Testis (tissue), 2 donors: Measurements from ENCODE around the gene TBC1D17.

ENCODE experiments used
- POLR2A ChIP-seq: fragments of 450-650 bp; IDR thresholded peaks from one replicate; pipeline ENCODE4 v1.6.1; 2017; ENCODE audit warnings: antibody characterized with exemption, mild to moderate bottlenecking, moderate library complexity
- TF ChIP-seq, protein P1 (sequence below), 3 experiments: fragments of 450-650 bp in 2 of 3; fragments of 200-600 bp in 1 of 3; sonication (generic) in 1 of 3; IDR thresholded peaks; one replicate each; pipeline ENCODE4 v1.5.1; 2016 to 2019; ENCODE audit warnings: antibody characterized with exemption in 3 of 3, mild to moderate bottlenecking in 2 of 3, moderate library complexity in 1 of 3

DNA sequence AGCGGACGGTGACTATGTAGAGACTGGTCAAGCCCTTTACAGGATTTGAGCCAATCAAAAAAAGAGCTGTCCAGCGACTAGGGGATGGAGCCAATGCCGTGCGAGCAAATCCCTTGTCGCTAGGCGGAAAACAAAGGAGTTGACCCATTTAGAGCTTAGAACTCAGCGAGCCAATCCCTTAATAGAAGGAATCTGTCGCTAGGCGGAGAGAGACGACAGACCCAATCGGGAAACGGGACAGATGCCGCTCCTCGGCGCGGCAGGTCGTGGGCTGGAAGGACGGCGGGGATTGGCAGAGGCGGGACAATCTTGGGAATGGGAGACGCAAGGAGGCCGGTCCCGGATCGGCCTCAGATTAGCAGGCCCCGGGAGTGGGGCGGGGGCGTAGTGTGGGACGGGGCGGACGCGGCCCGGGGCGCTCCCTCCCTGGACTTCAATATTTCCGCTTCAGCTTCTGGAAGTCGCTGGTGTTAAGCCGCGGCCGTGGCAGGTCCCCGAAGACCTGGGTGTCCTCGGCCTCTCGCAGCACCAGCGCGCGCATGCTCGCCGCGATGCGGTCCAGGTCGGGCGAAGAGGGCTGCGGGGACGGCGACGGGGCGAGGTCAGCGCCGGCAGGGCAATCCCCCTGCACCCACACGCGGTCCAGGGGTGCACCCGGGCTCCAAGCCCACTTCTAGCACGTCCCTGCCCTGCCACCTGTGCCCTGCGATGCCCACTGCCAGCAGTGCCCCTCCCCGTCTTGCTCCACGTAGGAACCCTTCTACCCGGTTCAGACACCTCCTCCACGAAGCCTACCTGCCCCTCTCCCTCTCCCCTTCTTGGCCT is 7.8 kb upstream of the TBC1D17 start:
- TF ChIP-seq, protein P1, sequence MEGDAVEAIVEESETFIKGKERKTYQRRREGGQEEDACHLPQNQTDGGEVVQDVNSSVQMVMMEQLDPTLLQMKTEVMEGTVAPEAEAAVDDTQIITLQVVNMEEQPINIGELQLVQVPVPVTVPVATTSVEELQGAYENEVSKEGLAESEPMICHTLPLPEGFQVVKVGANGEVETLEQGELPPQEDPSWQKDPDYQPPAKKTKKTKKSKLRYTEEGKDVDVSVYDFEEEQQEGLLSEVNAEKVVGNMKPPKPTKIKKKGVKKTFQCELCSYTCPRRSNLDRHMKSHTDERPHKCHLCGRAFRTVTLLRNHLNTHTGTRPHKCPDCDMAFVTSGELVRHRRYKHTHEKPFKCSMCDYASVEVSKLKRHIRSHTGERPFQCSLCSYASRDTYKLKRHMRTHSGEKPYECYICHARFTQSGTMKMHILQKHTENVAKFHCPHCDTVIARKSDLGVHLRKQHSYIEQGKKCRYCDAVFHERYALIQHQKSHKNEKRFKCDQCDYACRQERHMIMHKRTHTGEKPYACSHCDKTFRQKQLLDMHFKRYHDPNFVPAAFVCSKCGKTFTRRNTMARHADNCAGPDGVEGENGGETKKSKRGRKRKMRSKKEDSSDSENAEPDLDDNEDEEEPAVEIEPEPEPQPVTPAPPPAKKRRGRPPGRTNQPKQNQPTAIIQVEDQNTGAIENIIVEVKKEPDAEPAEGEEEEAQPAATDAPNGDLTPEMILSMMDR (IDR thresholded peaks at IDR 0.05) = peak in 2 of 3 experiments; percentile 39
- TF ChIP-seq POLR2A = peak; percentile 9
